ENCODE results near the gene MFSD6.
"Not testable (repeated sequence)": the region's sequence is repeated elsewhere in the genome, so short reads cannot be mapped to it uniquely, and the experiment has no call there.

Gene MFSD6

GRCh38 chr2:190420801-190421200, 12.6 kb downstream of the MFSD6 start (continued):
- TF ChIP-seq KLF9 (tag by site-specific recombination; IDR thresholded peaks at IDR 0.05; ENCODE audit: low read depth) (no peak), ZNF830 (tag by site-specific recombination; IDR thresholded peaks at IDR 0.05; ENCODE audit: low read depth) (no peak)

GRCh38 chr2:190425221-190425866, 17.2 kb downstream of the MFSD6 start:
- Histone ChIP-seq H3K4me3 (ENCODE audit: low read depth, low read length) (no peak overlapping the region), H3K9me3 (ENCODE audit: control insufficient read depth, insufficient read depth, low read depth, low read length) (no peaks in the 10 kb centered on the region), H3K36me3 (ENCODE audit: control insufficient read depth in 2 of 2, insufficient read depth in 1 of 2, low read length in 2 of 2) (no peaks in the 10 kb centered on the region), H3K27ac (ENCODE audit: extremely low read depth, low read depth, low read length) (no peak overlapping the region), H3K4me1 (ENCODE audit: control insufficient read depth, insufficient read depth, low read length) (no peaks in the 10 kb centered on the region; the same call in 1 of the 2 replicates)
- TF ChIP-seq, protein P1, sequence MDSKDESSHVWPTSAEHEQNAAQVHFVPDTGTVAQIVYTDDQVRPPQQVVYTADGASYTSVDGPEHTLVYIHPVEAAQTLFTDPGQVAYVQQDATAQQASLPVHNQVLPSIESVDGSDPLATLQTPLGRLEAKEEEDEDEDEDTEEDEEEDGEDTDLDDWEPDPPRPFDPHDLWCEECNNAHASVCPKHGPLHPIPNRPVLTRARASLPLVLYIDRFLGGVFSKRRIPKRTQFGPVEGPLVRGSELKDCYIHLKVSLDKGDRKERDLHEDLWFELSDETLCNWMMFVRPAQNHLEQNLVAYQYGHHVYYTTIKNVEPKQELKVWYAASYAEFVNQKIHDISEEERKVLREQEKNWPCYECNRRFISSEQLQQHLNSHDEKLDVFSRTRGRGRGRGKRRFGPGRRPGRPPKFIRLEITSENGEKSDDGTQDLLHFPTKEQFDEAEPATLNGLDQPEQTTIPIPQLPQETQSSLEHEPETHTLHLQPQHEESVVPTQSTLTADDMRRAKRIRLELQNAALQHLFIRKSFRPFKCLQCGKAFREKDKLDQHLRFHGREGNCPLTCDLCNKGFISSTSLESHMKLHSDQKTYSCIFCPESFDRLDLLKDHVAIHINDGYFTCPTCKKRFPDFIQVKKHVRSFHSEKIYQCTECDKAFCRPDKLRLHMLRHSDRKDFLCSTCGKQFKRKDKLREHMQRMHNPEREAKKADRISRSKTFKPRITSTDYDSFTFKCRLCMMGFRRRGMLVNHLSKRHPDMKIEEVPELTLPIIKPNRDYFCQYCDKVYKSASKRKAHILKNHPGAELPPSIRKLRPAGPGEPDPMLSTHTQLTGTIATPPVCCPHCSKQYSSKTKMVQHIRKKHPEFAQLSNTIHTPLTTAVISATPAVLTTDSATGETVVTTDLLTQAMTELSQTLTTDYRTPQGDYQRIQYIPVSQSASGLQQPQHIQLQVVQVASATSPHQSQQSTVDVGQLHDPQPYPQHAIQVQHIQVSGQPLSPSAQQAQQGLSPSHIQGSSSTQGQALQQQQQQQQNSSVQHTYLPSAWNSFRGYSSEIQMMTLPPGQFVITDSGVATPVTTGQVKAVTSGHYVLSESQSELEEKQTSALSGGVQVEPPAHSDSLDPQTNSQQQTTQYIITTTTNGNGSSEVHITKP (tag by site-specific recombination; IDR thresholded peaks at IDR 0.05), result no peak
- TF ChIP-seq ZNF768 (tag by site-specific recombination; IDR thresholded peaks at IDR 0.05) (no peak), ZXDB (tag by site-specific recombination; IDR thresholded peaks at IDR 0.05) (no peak), ZNF211 (tag by site-specific recombination; IDR thresholded peaks at IDR 0.05; ENCODE audit: low read depth) (no peak), TRIM28 (IDR thresholded peaks at IDR 0.05; ENCODE audit: borderline replicate concordance, low read length) (no peak), ZNF629 (tag by site-specific recombination; IDR thresholded peaks at IDR 0.05) (no peak), EGR2 (tag by site-specific recombination; IDR thresholded peaks at IDR 0.05; ENCODE audit: low read depth) (no peak), ZNF18 (tag by site-specific recombination; IDR thresholded peaks at IDR 0.05) (no peak), HOXD13 (CRISPR knock-in tag; IDR thresholded peaks at IDR 0.05; ENCODE audit: borderline replicate concordance) (no peak), HOXA7 (CRISPR knock-in tag; IDR thresholded peaks at IDR 0.05; ENCODE audit: borderline replicate concordance) (no peak), ZNF292 (tag by site-specific recombination; IDR thresholded peaks at IDR 0.05; ENCODE audit: borderline replicate concordance, low read depth) (no peak), ZNF223 (tag by site-specific recombination; IDR thresholded peaks at IDR 0.05) (no peak), KLF7 (tag by site-specific recombination; IDR thresholded peaks at IDR 0.05; ENCODE audit: borderline replicate concordance) (no peak), ZNF555 (tag by site-specific recombination; conservative IDR thresholded peaks at IDR 0.05) (no peak)
- ChIA-PET POLR2A (no interaction called here), CTCF (interaction anchor here (0.5 to 0.6 kb wide), 2 partner anchors 42 to 116 kb away, joined by 3 read pairs; no protein-coding TSS in a partner anchor)

- H3K4me3 ChIP-seq (ENCODE audit: low read depth, low read length), result no peak overlapping the region
- TF ChIP-seq ZNF558 (tag by site-specific recombination; IDR thresholded peaks at IDR 0.05), result peak; percentile 96
- TF ChIP-seq ZNF280C (tag by site-specific recombination; IDR thresholded peaks at IDR 0.05), result no peak
- ChIA-PET CTCF (no interaction called here), POLR2A (no interaction called here)
- H3K4me1 ChIP-seq (ENCODE audit: control insufficient read depth, insufficient read depth, low read length), result no peaks in the 10 kb centered on the region
- no peaks in the 10 kb centered on the region for H3K36me3 ChIP-seq (ENCODE audit: control insufficient read depth in 2 of 2, insufficient read depth in 1 of 2, low read length in 2 of 2)
- no peaks in the 10 kb centered on the region for H3K9me3 ChIP-seq (ENCODE audit: control insufficient read depth, insufficient read depth, low read depth, low read length)
- no peak overlapping the region for H3K27ac ChIP-seq (ENCODE audit: extremely low read depth, low read depth, low read length)
Measured at GRCh38 chr2:190425883-190426658, 17.9 kb downstream of the MFSD6 start.

DNA sequence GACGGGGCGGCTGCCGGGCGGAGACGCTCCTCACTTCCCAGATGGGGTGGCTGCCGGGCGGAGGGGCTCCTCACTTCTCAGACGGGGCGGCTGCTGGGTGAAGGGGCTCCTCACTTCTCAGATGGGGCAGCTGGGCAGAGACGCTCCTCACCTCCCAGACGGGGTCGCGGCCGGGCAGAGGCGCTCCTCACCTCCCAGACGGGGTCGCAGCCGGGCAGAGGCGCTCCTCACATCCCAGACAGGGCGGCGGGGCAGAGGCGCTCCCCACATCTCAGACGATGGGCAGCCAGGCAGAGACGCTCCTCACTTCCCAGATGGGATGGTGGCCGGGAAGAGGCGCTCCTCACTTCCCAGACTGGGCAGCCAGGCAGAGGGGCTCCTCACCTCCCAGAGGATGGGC, 22.7 kb downstream of the MFSD6 start:
- H3K36me3 ChIP-seq (ENCODE audit: control insufficient read depth in 2 of 2, insufficient read depth in 1 of 2, low read length in 2 of 2); H3K4me1 ChIP-seq (ENCODE audit: control insufficient read depth, insufficient read depth, low read length); H3K27ac ChIP-seq (ENCODE audit: extremely low read depth, low read depth, low read length); H3K9me3 ChIP-seq (ENCODE audit: control insufficient read depth, insufficient read depth, low read depth, low read length); CTCF ChIA-PET; H3K4me3 ChIP-seq (ENCODE audit: low read depth, low read length); POLR2A ChIA-PET: not testable (repeated sequence)
